IMR-90 (cell line): Measurements from ENCODE around the gene KLC1. TPM values are rescaled to one million over a fixed set of nuclear protein-coding genes. Genes with fewer than 3 reads are reported as not detected.
A peak's percentile ranks its signal among the peaks of the same experiment; 100 is the strongest.

Experiments
- ATAC-seq: fragments of 200-7000 bp; cut with Tn5 transposase; 2 replicates; pipeline ENCODE4 v1.9.1; 2020; ENCODE audit warnings: low read depth, mild to moderate bottlenecking, moderate library complexity
- BruUV-seq: library from RNA; stranded (reverse); fragments of 400-500 nt; replicated peaks from 2 replicates; lab custom pipeline; 2021; lab: Mats Ljungman, UMichigan
- CTCF ChIA-PET: fragments of 300-600 bp; formaldehyde crosslinking; extraction: SDS; loops from one replicate; lab custom pipeline; 2021; ENCODE audit warnings: antibody characterized with exemption; lab: Yijun Ruan, JAX
- POLR2A ChIA-PET: fragments of 300-600 bp; sonication (Branson Sonifier 250); formaldehyde crosslinking; loops from one replicate; lab custom pipeline; 2022; ENCODE audit warnings: antibody characterized with exemption; ENCODE audit not compliant: unreplicated experiment; lab: Charles Lee
- DNase-seq: peaks from one replicate; pipeline ENCODE4 v3.0.0; 2013
- H2AFZ ChIP-seq: replicated peaks from 2 replicates; pipeline ENCODE3; 2013; ENCODE audit warnings: low read length, mild to moderate bottlenecking; ENCODE audit not compliant: poor library complexity
- H2AK5ac ChIP-seq: 2 replicates; pipeline ENCODE4 v1.6.1; 2013; ENCODE audit warnings: low read depth, low read length, inconsistent platforms
- H2AK9ac ChIP-seq: replicated peaks from 2 replicates; pipeline ENCODE3; 2013; ENCODE audit warnings: mild to moderate bottlenecking, low read depth, low read length, moderate library complexity; ENCODE audit not compliant: poor library complexity
- H2BK120ac ChIP-seq: 2 replicates; pipeline ENCODE4 v1.6.1; 2013; ENCODE audit warnings: low read depth, low read length, inconsistent platforms
- H2BK15ac ChIP-seq: 3 replicates; pipeline ENCODE4 v1.6.1; 2013; ENCODE audit warnings: low read depth, low read length, inconsistent platforms
- H2BK20ac ChIP-seq: 2 replicates; pipeline ENCODE4 v1.6.1; 2013; ENCODE audit warnings: low read depth, mild to moderate bottlenecking, inconsistent platforms, low read length, moderate library complexity
- H2BK5ac ChIP-seq: 2 replicates; pipeline ENCODE4 v1.6.1; 2013; ENCODE audit warnings: mild to moderate bottlenecking, low read depth, low read length, inconsistent platforms; ENCODE audit not compliant: poor library complexity, severe bottlenecking
- H3K14ac ChIP-seq: replicated peaks from 2 replicates; pipeline ENCODE4 v1.6.1; 2013; ENCODE audit warnings: low read depth, low read length, inconsistent platforms
- H3K18ac ChIP-seq: 2 replicates; pipeline ENCODE4 v1.6.1; 2013; ENCODE audit warnings: low read depth, low read length, control low read depth
- H3K23ac ChIP-seq: 2 replicates; pipeline ENCODE4 v1.6.1; 2013; ENCODE audit warnings: low read depth, low read length, inconsistent platforms
- H3K27ac ChIP-seq: 2 replicates; pipeline ENCODE4 v1.5.1; 2013; ENCODE audit warnings: mild to moderate bottlenecking, control low read depth, low read length; ENCODE audit not compliant: insufficient read depth
- H3K27me3 ChIP-seq: 2 replicates; pipeline ENCODE4 v1.6.1; 2013; ENCODE audit warnings: low read length; ENCODE audit not compliant: control insufficient read depth, insufficient read depth
- H3K36me3 ChIP-seq: 2 replicates; pipeline ENCODE4 v1.6.1; 2013; ENCODE audit warnings: low read length, mixed read lengths; ENCODE audit not compliant: control insufficient read depth, insufficient read depth
- H3K4ac ChIP-seq: 2 replicates; pipeline ENCODE4 v1.6.1; 2013; ENCODE audit warnings: low read depth, low read length, inconsistent platforms
- H3K4me1 ChIP-seq: 2 replicates; pipeline ENCODE4 v1.6.1; 2013; ENCODE audit warnings: low read length, mixed read lengths; ENCODE audit not compliant: control insufficient read depth, insufficient read depth
- H3K4me2 ChIP-seq: 2 replicates; pipeline ENCODE4 v1.6.1; 2013; ENCODE audit warnings: low read depth, mild to moderate bottlenecking, control low read depth, low read length, moderate library complexity
- H3K4me3 ChIP-seq: 2 replicates; pipeline ENCODE4 v1.5.1; 2013; ENCODE audit warnings: low read depth, mild to moderate bottlenecking, control low read depth, low read length, moderate library complexity; ENCODE audit not compliant: insufficient read depth
- H3K56ac ChIP-seq: 2 replicates; pipeline ENCODE4 v1.6.1; 2013; ENCODE audit warnings: low read length, inconsistent platforms; ENCODE audit not compliant: insufficient read depth; ENCODE audit errors: extremely low read depth
- H3K79me1 ChIP-seq, 2 experiments: 2 replicates each; pipeline ENCODE4 v1.6.1; 2013; ENCODE audit warnings: low read length in 2 of 2, inconsistent platforms in 1 of 2, low read depth in 1 of 2
- H3K9ac ChIP-seq: 2 replicates; pipeline ENCODE4 v1.6.1; 2013; ENCODE audit warnings: low read depth, low read length, control low read depth
- H3K9me1 ChIP-seq: 2 replicates; pipeline ENCODE4 v1.6.1; 2013; ENCODE audit warnings: low read length, inconsistent platforms; ENCODE audit not compliant: insufficient read depth
- H3K9me3 ChIP-seq: 2 replicates; pipeline ENCODE4 v1.6.1; 2013; ENCODE audit warnings: low read length; ENCODE audit not compliant: control insufficient read depth, insufficient read depth
- H4K20me1 ChIP-seq: 2 replicates; pipeline ENCODE4 v1.6.1; 2013; ENCODE audit warnings: low read length, inconsistent platforms; ENCODE audit not compliant: insufficient read depth
- H4K5ac ChIP-seq: 2 replicates; pipeline ENCODE4 v1.6.1; 2013; ENCODE audit warnings: mild to moderate bottlenecking, low read depth, low read length, control low read depth
- H4K8ac ChIP-seq, 2 experiments: 2 replicates each; pipeline ENCODE4 v1.6.1; 2013; ENCODE audit warnings: low read depth in 2 of 2, low read length in 2 of 2, control low read depth in 1 of 2, inconsistent platforms in 1 of 2
- H4K91ac ChIP-seq: 2 replicates; pipeline ENCODE4 v1.6.1; 2013; ENCODE audit warnings: low read depth, low read length, inconsistent platforms; ENCODE audit not compliant: insufficient read depth
- FOS ChIP-seq: fragments of 150-350 bp; IDR thresholded peaks from 2 replicates; pipeline ENCODE4 v1.6.1; 2016; ENCODE audit warnings: low read depth, low read length
- POLR2A ChIP-seq: IDR thresholded peaks from 2 replicates; pipeline ENCODE4 v1.6.1; 2012; ENCODE audit warnings: mild to moderate bottlenecking, low read depth, low read length
- WGBS, 2 experiments: methylation state at CpG; one replicate each; pipeline versions ENCODE4 v1.1.5 to v1.1.7; 2013; ENCODE audit warnings: missing lambda C conversion rate in 2 of 2; ENCODE audit not compliant: insufficient read length in 1 of 2; ENCODE audit errors: extremely low coverage in 2 of 2; 5-methylcytosine and 5-hydroxymethylcytosine counted together
- dilution Hi-C: fragments of 300-500 bp; cut with HindIII; formaldehyde crosslinking; loops from one replicate; pipeline ENCODE4 v1.14.3; 2018; ENCODE audit warnings: low sequenced_read_pairs; ENCODE audit not compliant: unreplicated experiment
- in situ Hi-C: fragments of 300-500 bp; cut with MboI; formaldehyde crosslinking; loops from 3 replicates; pipeline ENCODE4 v1.14.3; 2019; ENCODE audit warnings: low sequenced_read_pairs, inconsistent platforms, mixed read lengths
- intact Hi-C: fragments of 100-400 bp; cut with micrococcal nuclease; formaldehyde crosslinking; loops from 2 replicates; pipeline ENCODE4 v1.10.0; 2022
- polyA plus RNA-seq, 3 experiments: library from polyadenylated mRNA; depleted of rRNA; stranded (reverse); fragments of >200 nt; gene quantifications; 2 replicates each; pipeline ENCODE4 v1.2.3, GENCODE V29; 2012; ENCODE audit warnings: low replicate concordance in 1 of 3
- total RNA-seq: library from RNA; depleted of rRNA; stranded (reverse); fragments of >200 nt; gene quantifications from 2 replicates; pipeline ENCODE4 v1.2.3, GENCODE V29; 2012

The KLC1 gene
- total and polyA plus RNA-seq, 2 of the 4 experiments (the other 2 are of a cell fraction): 101 to 157 TPM

GRCh38 chr14:103721334-103722120, 92.5 kb downstream of the KLC1 start:
- no peak overlapping the region for H2BK5ac ChIP-seq
- H4K20me1 ChIP-seq: peaks cover 83% of the 10 kb centered on the region
- H3K27me3 ChIP-seq: no peaks in the 10 kb centered on the region
- H3K4me1 ChIP-seq: peaks cover 8% of the 10 kb centered on the region
- H2AK5ac ChIP-seq: no peak overlapping the region
- 0 out of 2 replicates have a peak overlapping the region, but pooled peaks have one; percentile 21 for H3K56ac ChIP-seq
- no peak overlapping the region for H3K4ac ChIP-seq
- H3K9me1 ChIP-seq: peaks cover 10% of the 10 kb centered on the region
- no peak overlapping the region for H4K8ac ChIP-seq
- no peak overlapping the region for H4K91ac ChIP-seq
- BruUV-seq: no TSS peak
- in situ Hi-C loops (no loop called here), dilution Hi-C loops (no loop called here), intact Hi-C loops (no loop called here)
- DNase-seq (peak; percentile 47), ATAC-seq (no peak)
- no peak overlapping the region for H2AK9ac ChIP-seq
- H3K23ac ChIP-seq: no peak overlapping the region
- H3K14ac ChIP-seq: no peak overlapping the region
- H4K5ac ChIP-seq: no peak overlapping the region
- no peaks in the 10 kb centered on the region for H3K9me3 ChIP-seq
- CTCF ChIA-PET: no interaction called here
- 86% methylated on average over 14 of the region's 26 CpGs; no CpG with 5 or more reads in 1 of the 2 experiments for WGBS, 2 experiments
- H3K4me3 ChIP-seq: no peak overlapping the region
- TF ChIP-seq FOS (peak; percentile 51; the same call in 1 of the 2 replicates), POLR2A (no peak)
- H3K27ac ChIP-seq: no peak overlapping the region
- no peak overlapping the region for H2BK120ac ChIP-seq
- no peak overlapping the region for H3K4me2 ChIP-seq
- H3K36me3 ChIP-seq: peaks cover 3% of the 10 kb centered on the region; the same call in 1 of the 2 replicates
- no peak overlapping the region for H2BK20ac ChIP-seq
- H3K79me1 ChIP-seq: peaks cover 23 to 80% of the 10 kb centered on the region in 2 experiments
- no peak overlapping the region for H3K18ac ChIP-seq
- no peak overlapping the region for H2BK15ac ChIP-seq
- no peak overlapping the region for H3K9ac ChIP-seq
- POLR2A ChIA-PET: no interaction called here
- no peak overlapping the region for H2AFZ ChIP-seq
